KMS-11 (cell line): ENCODE data around the gene SCLT1.
A peak's percentile ranks its signal among the peaks of the same experiment; 100 is the strongest.

Experiments
- H2AFZ ChIP-seq: fragments of 200-600 bp; sonication (generic); 2 replicates; pipeline ENCODE4 v1.6.1; 2016; ENCODE audit warnings: antibody characterized with exemption, mixed run types, low read depth
- H3K27ac ChIP-seq: fragments of 200-600 bp; sonication (generic); 2 replicates; pipeline ENCODE4 v1.6.1; 2016; ENCODE audit warnings: mild to moderate bottlenecking, mixed run types
- H3K27me3 ChIP-seq: fragments of 200-600 bp; sonication (generic); 2 replicates; pipeline ENCODE4 v1.6.1; 2017; ENCODE audit warnings: mild to moderate bottlenecking, low read depth, mixed run types, moderate library complexity; ENCODE audit not compliant: insufficient read depth
- H3K36me3 ChIP-seq: fragments of 200-600 bp; sonication (generic); 2 replicates; pipeline ENCODE4 v1.6.1; 2017; ENCODE audit warnings: mild to moderate bottlenecking, mixed run types; ENCODE audit not compliant: insufficient read depth
- H3K4me1 ChIP-seq: fragments of 200-600 bp; sonication (generic); 2 replicates; pipeline ENCODE4 v1.6.1; 2016; ENCODE audit warnings: mild to moderate bottlenecking, low read depth, mixed run types; ENCODE audit not compliant: poor library complexity, severe bottlenecking
- H3K4me2 ChIP-seq: fragments of 200-600 bp; sonication (generic); 2 replicates; pipeline ENCODE4 v1.7.0; 2016; ENCODE audit warnings: mild to moderate bottlenecking, mixed run types
- H3K4me3 ChIP-seq: fragments of 200-600 bp; sonication (generic); IDR thresholded peaks from 2 replicates; pipeline ENCODE4 v1.6.1; 2017; ENCODE audit warnings: low read depth, low read length, mixed read lengths; ENCODE audit not compliant: insufficient read depth
- H3K79me2 ChIP-seq: fragments of 200-600 bp; sonication (generic); 2 replicates; pipeline ENCODE4 v1.6.1; 2016; ENCODE audit warnings: low read depth, mixed run types; ENCODE audit not compliant: insufficient read depth
- H3K9ac ChIP-seq: fragments of 200-600 bp; sonication (generic); 2 replicates; pipeline ENCODE4 v1.6.1; 2016; ENCODE audit warnings: mild to moderate bottlenecking, mixed run types
- H4K20me1 ChIP-seq: fragments of 200-600 bp; sonication (generic); 2 replicates; pipeline ENCODE4 v1.6.1; 2016; ENCODE audit warnings: mild to moderate bottlenecking, mixed run types; ENCODE audit not compliant: insufficient read depth
- CTCF ChIP-seq: fragments of 200-600 bp; sonication (generic); conservative IDR thresholded peaks from 2 replicates; pipeline ENCODE4 v1.6.1; 2017; ENCODE audit warnings: low read depth, mild to moderate bottlenecking, antibody characterized with exemption, low read length, moderate library complexity, mixed read lengths

Gene SCLT1

DNA sequence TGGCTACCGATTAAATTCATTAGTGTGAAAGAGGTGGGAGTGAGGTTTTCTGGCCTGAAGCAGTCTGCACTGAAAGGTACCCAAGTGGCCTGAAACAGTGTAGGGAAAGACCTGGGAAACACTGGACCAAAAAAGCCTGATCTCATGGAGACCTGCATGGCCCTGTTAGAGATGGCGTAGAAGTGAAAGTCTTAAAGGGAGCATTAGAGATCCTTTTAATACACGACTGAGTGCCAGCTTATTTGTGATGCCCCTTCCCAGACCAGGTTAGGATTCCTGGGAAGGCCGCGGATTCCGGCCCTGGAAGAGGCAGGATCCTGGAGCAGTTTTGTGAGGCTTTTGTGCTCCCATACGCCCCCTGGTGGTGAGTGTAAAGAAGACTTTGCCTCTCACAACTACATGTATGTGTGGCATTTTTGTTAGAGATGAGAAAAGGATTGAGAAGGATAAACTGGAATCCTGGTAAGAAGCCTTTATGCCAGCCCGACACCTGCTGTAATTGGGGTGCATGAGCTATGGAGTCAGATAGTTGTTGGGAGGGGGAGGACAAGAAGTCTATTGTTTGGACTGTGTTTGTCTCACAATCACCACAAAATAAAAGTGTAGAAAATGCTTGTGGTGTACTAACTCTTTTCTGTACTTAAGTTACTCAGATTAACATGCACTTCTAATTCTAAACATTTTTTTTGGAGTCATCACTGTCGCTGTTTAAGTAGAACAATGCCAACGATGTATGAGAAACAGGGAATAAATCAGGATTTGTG is 229.8 kb downstream of the SCLT1 start:
- Histone ChIP-seq H3K27ac (no peak overlapping the region), H3K36me3 (peaks cover 34% of the 10 kb centered on the region; the same call in 1 of the 2 replicates), H3K4me1 (peaks cover 11% of the 10 kb centered on the region), H3K4me2 (no peak overlapping the region), H3K79me2 (peaks cover 12% of the 10 kb centered on the region; the same call in 1 of the 2 replicates), H2AFZ (no peak overlapping the region), H4K20me1 (no peaks in the 10 kb centered on the region), H3K4me3 (no peak overlapping the region), H3K27me3 (no peaks in the 10 kb centered on the region), H3K9ac (no peak overlapping the region)
- TF ChIP-seq CTCF: peak; percentile 98

DNA sequence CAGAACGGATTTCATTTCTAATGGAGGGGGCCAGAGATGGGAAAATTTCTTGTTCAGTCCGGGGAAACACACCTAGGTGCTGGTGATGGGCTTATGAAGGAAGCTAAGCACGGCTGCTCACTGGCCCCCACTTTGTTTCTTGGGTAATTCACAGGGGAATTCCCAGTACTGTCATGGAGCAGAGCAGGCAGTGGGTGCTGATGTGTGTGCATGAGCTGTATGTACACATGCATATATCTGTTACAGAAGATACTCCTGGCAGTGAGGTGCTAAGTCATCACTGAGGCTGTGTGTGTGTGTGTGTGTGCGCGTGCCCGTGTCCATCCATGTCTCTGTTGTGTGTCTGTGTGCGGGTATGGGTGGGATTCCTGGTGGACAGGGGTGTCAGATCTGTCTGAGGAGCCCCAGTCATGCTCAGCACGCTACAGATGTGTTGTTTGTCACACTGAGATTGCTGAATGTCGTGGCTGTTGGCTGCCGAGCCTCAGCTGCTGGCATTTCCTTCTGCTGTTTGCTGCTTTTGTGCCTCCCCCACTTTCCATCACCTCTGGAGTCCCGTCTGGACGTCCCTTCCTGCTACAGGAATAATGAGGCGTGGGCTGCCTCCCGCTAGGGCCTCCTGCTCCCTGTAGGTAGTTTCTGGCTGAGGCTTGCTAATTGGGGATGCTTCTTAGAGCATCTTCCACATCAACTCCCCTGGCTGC is 230.6 kb downstream of the SCLT1 start:
- H2AFZ ChIP-seq: no peak overlapping the region
- no peaks in the 10 kb centered on the region for H4K20me1 ChIP-seq
- peaks cover 11% of the 10 kb centered on the region for H3K4me1 ChIP-seq
- no peak overlapping the region; the same call in 1 of the 2 replicates for H3K27ac ChIP-seq
- H3K4me3 ChIP-seq: no peak overlapping the region
- peaks cover 12% of the 10 kb centered on the region; the same call in 1 of the 2 replicates for H3K79me2 ChIP-seq
- no peak overlapping the region for H3K9ac ChIP-seq
- H3K4me2 ChIP-seq: no peak overlapping the region
- peaks cover 31% of the 10 kb centered on the region; the same call in 1 of the 2 replicates for H3K36me3 ChIP-seq
- no peaks in the 10 kb centered on the region for H3K27me3 ChIP-seq
- TF ChIP-seq CTCF: no peak

DNA sequence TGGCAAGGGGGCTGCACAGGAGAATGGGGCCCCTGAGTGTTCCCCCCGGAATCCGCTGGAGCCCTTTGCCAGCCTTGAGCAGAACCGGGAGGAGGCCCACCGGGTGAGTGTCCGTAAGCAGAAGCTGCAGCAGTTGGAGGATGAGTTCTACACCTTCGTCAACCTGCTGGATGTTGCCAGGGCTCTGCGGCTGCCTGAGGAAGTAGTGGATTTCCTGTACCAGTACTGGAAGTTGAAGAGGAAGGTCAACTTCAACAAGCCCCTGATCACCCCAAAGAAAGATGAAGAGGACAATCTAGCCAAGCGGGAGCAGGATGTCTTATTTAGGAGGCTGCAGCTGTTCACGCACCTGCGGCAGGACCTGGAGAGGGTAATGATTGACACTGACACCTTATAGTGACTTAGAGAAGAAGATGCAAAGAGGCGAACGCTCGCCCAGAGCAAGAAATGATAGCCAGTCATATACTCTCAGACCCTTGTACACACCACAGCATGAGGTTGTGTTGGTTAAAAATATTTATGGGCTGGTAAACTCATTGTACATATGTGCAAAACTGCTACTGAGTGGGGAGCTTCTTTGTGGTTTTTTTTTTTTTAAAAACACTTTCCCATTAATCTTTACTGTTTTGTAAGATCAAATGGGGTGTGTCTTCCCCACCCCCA is 231.4 kb downstream of the SCLT1 start:
- Histone ChIP-seq H3K36me3 (peaks cover 34% of the 10 kb centered on the region; the same call in 1 of the 2 replicates), H3K4me2 (no peak overlapping the region)

More for the DNA sequence above, 231.4 kb downstream of the SCLT1 start:
- Histone ChIP-seq H4K20me1 (no peaks in the 10 kb centered on the region), H3K4me3 (no peak overlapping the region), H3K4me1 (peaks cover 11% of the 10 kb centered on the region), H3K9ac (no peak overlapping the region), H3K27ac (no peak overlapping the region; the same call in 1 of the 2 replicates), H2AFZ (no peak overlapping the region), H3K27me3 (no peaks in the 10 kb centered on the region), H3K79me2 (peaks cover 12% of the 10 kb centered on the region; the same call in 1 of the 2 replicates)
- TF ChIP-seq CTCF: no peak
